Hypothalamus (tissue), 51 donors: ENCODE data around the gene KRT6A.
"Not testable (repeated sequence)": the region's sequence is repeated elsewhere in the genome, so short reads cannot be mapped to it uniquely, and the experiment has no call there.

ENCODE experiments used
- DNase-seq, 51 donors: peaks; one replicate each; lab custom pipeline; 2025; lab: John Stamatoyannopoulos, UW

Gene KRT6A

GRCh38 chr12:52508211-52508610 is 15.2 kb upstream of the KRT6A start:
- no peak for DNase-seq

GRCh38 chr12:52506858-52507715 is 14.0 kb upstream of the KRT6A start:
- peak in 1 of 51 donors; percentile 9 for DNase-seq

GRCh38 chr12:52502877-52503276 is 9.8 kb upstream of the KRT6A start:
- no peak for DNase-seq

- DNase-seq: no peak
These were observed 8.4 kb upstream of the KRT6A start for GRCh38 chr12:52501490-52501889.

GRCh38 chr12:52500574-52500973 is 7.5 kb upstream of the KRT6A start:
- DNase-seq: not testable (repeated sequence)

- no peak for DNase-seq
These were observed 6.9 kb upstream of the KRT6A start for GRCh38 chr12:52499806-52500560.

GRCh38 chr12:52498946-52499345 is 5.9 kb upstream of the KRT6A start:
- DNase-seq: no peak

GRCh38 chr12:52497975-52498374 is 4.9 kb upstream of the KRT6A start:
- DNase-seq: no peak

- DNase-seq: no peak
These were observed 3.6 kb upstream of the KRT6A start for GRCh38 chr12:52496590-52497071.

GRCh38 chr12:52496054-52496453 is 3.0 kb upstream of the KRT6A start:
- DNase-seq: no peak

GRCh38 chr12:52495389-52495788 is 2.3 kb upstream of the KRT6A start:
- DNase-seq: no peak

GRCh38 chr12:52494518-52494917 is 1.5 kb upstream of the KRT6A start:
- DNase-seq: no peak

GRCh38 chr12:52494100-52494499 is 1.0 kb upstream of the KRT6A start:
- DNase-seq: no peak

- DNase-seq: not testable (repeated sequence)
These were observed 652 bp downstream of the KRT6A start for GRCh38 chr12:52492405-52492804.

- not testable (repeated sequence) for DNase-seq
These were observed 1.6 kb downstream of the KRT6A start for GRCh38 chr12:52491495-52491894.

GRCh38 chr12:52488736-52489135 is 4.3 kb downstream of the KRT6A start:
- no peak for DNase-seq

- not testable (repeated sequence) for DNase-seq
These were observed 5.2 kb downstream of the KRT6A start for GRCh38 chr12:52487744-52488443.

- no peak for DNase-seq
These were observed 5.8 kb downstream of the KRT6A start for GRCh38 chr12:52487211-52487610.

- DNase-seq: no peak
These were observed 6.6 kb downstream of the KRT6A start for GRCh38 chr12:52486166-52487105.

- DNase-seq: no peak
These were observed 13.0 kb downstream of the KRT6A start for GRCh38 chr12:52480073-52480472.
